Stimulated activated CD8-positive, alpha-beta memory T cell treated with anti-CD3 and anti-CD28 coated beads, Interleukin-4, amount 100 ng/mL, for 4 hours (primary cell): ENCODE results near the gene KCNIP4.

Experiments used
- DNase-seq, 2 donors: peaks; one replicate each; pipeline ENCODE4 v3.0.0-alpha.2; 2020; ENCODE audit warnings: low read depth in 2 of 2, low spot score in 1 of 2

The KCNIP4 gene

GRCh38 chr4:21090094-21090666 lies 858.4 kb downstream of the KCNIP4 start:
- DNase-seq, result no peak

GRCh38 chr4:21083413-21083812 lies 865.2 kb downstream of the KCNIP4 start:
- DNase-seq, result no peak

DNA sequence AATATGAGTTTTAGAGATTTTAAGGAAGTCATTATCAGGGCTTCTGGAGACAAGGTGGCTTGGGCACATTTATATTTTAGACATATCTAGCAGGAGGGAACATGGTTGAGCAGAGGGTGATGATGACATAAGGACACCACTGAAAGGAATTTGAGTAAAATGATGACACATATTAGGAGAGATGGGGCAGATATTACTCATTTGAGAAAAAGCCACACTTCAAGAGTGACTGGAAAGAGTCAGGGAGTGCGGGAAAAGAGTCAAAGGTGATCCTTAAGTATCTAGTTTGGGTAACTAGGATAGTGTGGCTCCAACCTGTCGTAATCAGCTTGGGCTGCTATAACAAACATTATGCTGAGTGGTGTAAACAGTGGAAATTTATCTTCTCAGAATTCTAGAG lies 870.6 kb downstream of the KCNIP4 start:
- DNase-seq, result no peak

DNA sequence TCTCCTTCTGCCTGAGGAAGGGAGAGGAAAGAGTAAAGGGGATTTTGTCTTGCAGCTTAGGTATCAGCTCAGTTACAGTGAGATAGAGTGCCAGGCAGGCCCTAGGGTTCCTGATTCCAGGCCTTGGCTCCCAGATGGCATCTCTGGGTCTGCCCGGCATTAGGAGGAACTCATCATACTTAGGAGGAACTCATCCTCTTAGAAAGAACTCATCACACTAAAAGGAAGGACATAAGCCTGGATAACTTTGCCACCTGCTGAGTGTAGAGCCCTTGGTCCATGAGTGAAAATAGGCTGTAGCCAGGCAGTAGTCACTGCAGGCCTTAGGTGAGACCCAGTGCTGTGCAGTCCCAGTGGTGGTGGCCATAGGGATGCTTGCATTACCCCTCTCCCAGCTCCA lies 881.2 kb downstream of the KCNIP4 start:
- no peak for DNase-seq

DNA sequence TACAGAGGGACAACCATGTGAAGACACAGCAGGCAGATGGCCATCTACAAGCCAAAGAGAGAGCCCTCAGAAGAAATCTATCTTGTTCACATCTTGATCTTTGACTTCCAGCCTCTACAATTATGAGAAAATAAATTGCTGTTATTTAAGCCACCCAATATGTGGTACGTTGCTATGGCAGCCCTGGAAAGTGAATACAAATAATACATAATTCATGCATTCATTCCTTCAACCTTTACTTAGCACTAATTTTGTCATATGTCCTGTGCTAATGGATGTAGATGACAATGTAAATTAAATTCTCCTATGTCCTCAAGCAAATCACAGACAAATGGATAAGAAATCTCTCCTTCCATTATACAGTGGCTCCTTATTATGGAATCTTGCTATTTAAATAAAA lies 886.7 kb downstream of the KCNIP4 start:
- DNase-seq, result no peak

- no peak for DNase-seq
Observed at GRCh38 chr4:21046141-21046540, 902.4 kb downstream of the KCNIP4 start.

DNA sequence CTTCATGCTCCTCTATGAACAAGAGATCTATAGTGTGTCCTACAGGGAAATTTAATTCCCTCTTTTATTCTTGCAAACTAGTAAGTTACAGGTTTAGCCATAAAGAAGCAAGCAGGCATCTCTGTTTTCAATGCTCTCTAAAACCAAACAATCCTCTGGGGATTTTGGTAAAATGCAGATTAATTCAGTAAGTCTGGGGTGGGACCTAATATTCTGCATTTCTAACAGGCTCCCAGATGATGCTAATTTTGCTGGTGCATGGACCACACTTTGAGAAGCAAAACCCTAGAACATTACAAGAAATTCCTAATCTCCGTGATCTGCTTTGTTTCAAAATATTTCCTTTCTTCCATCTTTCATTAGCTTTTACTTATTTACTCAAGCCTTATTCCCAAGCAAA lies 903.5 kb downstream of the KCNIP4 start:
- DNase-seq, result no peak

DNA sequence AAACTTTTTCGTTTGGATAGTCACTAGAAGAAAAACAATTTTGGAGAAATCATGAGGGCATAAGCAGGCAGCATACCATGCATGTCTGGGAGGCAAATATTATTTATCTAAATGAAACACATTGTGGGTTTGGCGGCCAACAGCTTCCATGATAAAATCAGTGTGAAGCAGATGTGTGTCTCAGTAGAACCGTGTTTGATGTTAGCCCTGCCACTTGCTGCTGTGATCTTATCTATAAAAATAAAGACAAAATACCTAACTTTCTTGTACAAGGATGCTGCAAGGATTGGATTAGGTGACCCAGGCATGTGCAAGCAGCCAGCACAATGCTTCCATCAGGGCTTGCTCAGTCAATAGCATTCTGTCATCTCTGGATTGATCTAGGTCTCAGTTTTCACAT lies 906.9 kb downstream of the KCNIP4 start:
- DNase-seq, result no peak

DNA sequence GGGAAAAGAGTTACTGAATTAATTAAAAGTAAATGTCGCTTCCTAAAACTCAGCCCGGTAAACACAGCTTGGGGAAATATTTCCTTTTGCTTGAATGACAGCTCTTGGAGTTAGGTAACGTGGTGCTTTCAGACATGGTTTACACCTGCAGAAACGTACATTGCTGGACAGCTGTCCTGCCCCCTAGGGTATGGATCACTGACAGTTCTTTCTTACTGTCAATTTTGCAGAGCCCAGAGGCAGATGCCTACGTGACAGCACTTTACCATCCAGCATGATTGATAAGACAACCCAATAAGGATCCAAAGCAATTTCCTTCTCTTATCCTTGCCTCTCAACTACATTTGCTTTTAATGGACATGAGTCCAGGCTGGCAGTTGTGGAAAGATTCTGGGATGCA lies 913.8 kb downstream of the KCNIP4 start:
- DNase-seq, result no peak

- DNase-seq, result no peak
Observed at GRCh38 chr4:21032089-21032645, 916.4 kb downstream of the KCNIP4 start.

DNA sequence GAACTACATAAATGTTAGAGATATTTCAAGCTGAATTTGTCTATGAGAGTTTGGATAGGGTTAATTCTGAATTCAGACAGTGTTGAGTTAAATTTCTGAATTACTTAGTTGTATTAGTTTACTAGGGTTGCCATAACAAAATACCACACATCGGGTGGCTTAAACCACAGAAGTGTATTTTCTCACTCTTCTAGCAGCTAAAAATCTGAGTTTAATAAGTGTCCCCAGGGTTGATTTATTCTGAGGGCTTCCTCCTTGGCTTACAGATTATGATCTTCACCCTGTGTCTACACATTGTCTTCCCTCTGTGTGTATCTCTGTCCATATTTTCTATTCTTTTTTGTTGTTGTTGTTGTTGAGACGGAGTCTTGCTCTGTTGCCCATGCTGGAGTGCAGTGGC lies 929.8 kb downstream of the KCNIP4 start:
- no peak for DNase-seq

DNA sequence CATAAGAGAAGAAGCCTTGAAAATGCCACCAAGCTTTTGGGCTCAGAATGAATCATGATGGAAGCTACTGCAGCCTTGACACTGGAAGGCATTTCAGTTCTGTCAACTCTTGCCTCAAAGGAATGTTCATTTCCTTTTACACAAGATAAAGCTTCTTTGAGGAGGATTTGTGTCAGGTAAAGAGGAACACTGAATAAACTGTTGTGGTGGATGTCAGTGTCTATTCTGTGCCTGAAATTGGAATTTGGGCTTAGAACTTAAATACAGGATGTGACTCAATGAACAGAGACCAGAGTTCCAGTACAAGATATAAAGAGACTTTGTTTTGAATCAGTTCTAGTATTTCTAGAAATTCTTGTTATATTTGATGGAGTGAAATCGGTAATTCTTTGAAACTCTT lies 935.1 kb downstream of the KCNIP4 start:
- no peak for DNase-seq

DNA sequence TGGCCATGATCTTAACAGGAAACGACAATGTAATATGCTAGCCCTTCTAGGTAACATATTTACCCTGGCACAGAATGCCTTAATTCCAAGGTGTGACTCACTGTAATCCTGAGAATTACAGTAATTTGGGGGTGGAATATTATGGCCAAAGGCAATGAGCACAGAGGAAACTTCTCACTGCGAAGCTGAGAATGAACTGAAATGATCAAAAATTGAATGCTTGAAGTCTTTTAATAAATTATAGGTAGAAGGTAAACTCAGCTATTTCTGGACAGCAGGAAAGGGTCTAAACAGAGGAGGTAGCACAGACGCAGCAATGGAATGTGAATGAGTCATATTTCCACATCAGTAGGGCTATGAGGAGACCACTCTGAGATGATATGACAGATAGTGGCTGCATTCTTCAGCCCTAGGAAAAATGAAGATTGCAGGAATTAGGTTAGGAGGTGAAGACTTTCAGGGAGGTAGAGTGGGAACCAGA lies 935.7 kb downstream of the KCNIP4 start:
- DNase-seq, result no peak

DNA sequence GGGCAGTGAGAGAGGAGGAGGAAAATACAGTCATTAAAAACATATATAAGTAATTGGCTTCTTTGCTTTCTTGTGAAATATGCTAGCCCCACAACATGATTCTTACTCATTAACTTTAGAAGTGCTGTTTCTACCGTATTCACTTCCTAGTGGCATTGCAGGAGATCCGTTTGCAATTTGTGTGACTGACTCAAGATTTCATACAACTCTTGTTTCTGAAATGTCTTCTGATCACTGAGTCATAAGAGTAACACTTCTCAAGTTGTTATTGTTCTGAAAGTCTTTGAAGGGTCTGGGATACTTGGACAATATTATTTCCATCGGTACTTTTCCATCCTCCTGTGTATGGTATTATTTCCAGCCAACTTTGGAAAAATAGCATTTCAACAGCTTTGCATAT lies 937.5 kb downstream of the KCNIP4 start:
- no peak for DNase-seq

GRCh38 chr4:21009956-21010355 lies 938.6 kb downstream of the KCNIP4 start:
- no peak for DNase-seq

DNA sequence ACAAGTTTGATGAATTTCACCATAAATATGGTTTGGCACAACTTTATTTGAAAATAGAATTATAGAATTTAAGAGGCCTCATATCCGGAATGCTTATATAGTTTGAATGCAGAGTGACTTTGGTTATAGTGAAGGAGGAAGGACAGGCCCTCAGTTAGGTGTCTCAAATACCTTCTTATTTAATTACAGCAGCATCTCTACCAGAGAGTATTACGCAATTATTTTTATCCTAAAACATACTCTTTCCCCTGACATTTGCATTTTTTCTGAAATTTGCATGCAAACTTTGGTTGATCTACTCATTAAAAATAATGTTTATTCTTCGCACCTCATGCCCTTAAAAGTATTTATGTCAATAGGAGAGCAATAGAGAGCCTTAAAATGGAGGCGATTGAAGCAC lies 942.9 kb downstream of the KCNIP4 start:
- no peak for DNase-seq

GRCh38 chr4:21002976-21003375 lies 945.6 kb downstream of the KCNIP4 start:
- DNase-seq, result no peak

DNA sequence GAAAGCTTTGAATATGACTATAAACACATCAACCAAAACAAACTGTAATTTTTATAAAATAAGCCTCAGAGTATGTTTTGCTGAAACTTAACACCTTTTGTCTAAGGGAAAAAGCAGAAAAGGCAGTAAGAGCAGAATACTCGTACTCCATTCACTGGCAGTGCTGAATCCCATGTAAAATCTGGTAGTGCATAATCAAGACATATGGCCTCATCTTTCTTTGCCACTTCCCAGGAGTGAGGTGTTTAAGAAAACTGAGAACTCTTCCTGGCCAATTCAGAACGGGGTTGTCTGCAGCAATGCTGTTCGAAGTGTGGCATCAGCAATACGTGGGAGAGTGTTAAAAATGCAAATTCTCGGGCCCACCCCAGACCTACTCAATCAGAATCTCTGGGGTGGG lies 946.3 kb downstream of the KCNIP4 start:
- DNase-seq, result no peak

- DNase-seq, result no peak
Observed at GRCh38 chr4:21001490-21001889, 947.1 kb downstream of the KCNIP4 start.

GRCh38 chr4:20997886-20998285 lies 950.7 kb downstream of the KCNIP4 start:
- DNase-seq, result no peak

DNA sequence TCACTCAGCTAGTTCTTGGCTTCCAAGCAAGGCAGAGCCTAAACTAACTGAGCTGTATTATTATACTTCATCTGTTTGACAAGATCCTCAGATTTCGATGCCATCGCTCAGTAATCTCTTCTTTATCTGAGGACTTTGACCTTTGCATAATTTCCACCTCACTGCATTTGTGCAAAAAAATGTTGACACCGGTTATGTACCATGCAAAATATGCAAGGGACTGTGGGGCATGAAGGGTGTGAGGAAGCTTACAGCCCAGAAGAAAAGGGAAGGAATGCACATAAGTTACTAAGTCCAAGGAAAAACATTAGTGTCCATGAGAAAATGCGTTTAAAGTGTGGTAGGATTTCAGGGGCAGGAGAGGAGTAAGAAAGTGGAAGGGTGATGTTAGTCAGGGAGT lies 953.0 kb downstream of the KCNIP4 start:
- DNase-seq, result no peak

- no peak for DNase-seq
Observed at GRCh38 chr4:20995015-20995414, 953.6 kb downstream of the KCNIP4 start.

GRCh38 chr4:20992002-20992401 lies 956.6 kb downstream of the KCNIP4 start:
- DNase-seq, result no peak
